ENCODE data around the gene NDUFS6.
A peak's percentile ranks its signal among the peaks of the same experiment; 100 is the strongest.
"Not testable (repeated sequence)": the region's sequence is repeated elsewhere in the genome, so short reads cannot be mapped to it uniquely, and the experiment has no call there.

The NDUFS6 gene

GRCh38 chr5:1797855-1798254, 3.4 kb upstream of the NDUFS6 start (continued):
- TF ChIP-seq, protein P1, sequence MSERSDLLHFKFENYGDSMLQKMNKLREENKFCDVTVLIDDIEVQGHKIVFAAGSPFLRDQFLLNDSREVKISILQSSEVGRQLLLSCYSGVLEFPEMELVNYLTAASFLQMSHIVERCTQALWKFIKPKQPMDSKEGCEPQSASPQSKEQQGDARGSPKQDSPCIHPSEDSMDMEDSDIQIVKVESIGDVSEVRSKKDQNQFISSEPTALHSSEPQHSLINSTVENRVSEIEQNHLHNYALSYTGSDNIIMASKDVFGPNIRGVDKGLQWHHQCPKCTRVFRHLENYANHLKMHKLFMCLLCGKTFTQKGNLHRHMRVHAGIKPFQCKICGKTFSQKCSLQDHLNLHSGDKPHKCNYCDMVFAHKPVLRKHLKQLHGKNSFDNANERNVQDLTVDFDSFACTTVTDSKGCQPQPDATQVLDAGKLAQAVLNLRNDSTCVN (tag by site-specific recombination; optimal IDR thresholded peaks at IDR 0.05): no peak
- TF ChIP-seq ZNF664 (tag by site-specific recombination; IDR thresholded peaks at IDR 0.05) (no peak), ZNF560 (tag by site-specific recombination; IDR thresholded peaks at IDR 0.05; ENCODE audit: borderline replicate concordance) (no peak)

- Histone ChIP-seq H3K27ac (ENCODE audit: extremely low read depth, low read depth, low read length) (peak overlapping the region; percentile 87; the same call in 1 of the 2 replicates), H3K36me3 (ENCODE audit: control insufficient read depth in 2 of 2, insufficient read depth in 1 of 2, low read length in 2 of 2) (peaks cover 15 to 43% of the 10 kb centered on the region in 2 experiments; a peak in 2 of 3 replicates), H3K4me3 (ENCODE audit: low read depth, low read length) (peak overlapping the region; percentile 97)
- ChIA-PET CTCF (interaction anchor here (0.6 to 1.3 kb wide), 4 partner anchors 35 to 285 kb away, joined by 3 to 4 read pairs (median 4); no protein-coding TSS in a partner anchor), POLR2A (interaction anchor here (1.1 to 1.2 kb wide), 3 partner anchors 9 to 10 kb away, joined by 4 to 5 read pairs (median 5); no protein-coding TSS in a partner anchor)
- not testable (repeated sequence) for H3K9me3 ChIP-seq (ENCODE audit: control insufficient read depth, insufficient read depth, low read depth, low read length); H3K4me1 ChIP-seq (ENCODE audit: control insufficient read depth, insufficient read depth, low read length)
Measured at GRCh38 chr5:1798589-1798988, 2.6 kb upstream of the NDUFS6 start.

- Histone ChIP-seq H3K9me3 (ENCODE audit: control insufficient read depth, insufficient read depth, low read depth, low read length) (no peaks in the 10 kb centered on the region), H3K27ac (ENCODE audit: extremely low read depth, low read depth, low read length) (peak overlapping the region; percentile 87), H3K4me1 (ENCODE audit: control insufficient read depth, insufficient read depth, low read length) (peaks cover 4% of the 10 kb centered on the region), H3K4me3 (ENCODE audit: low read depth, low read length) (peak overlapping the region; percentile 97), H3K36me3 (ENCODE audit: control insufficient read depth in 2 of 2, insufficient read depth in 1 of 2, low read length in 2 of 2) (peaks cover 21 to 49% of the 10 kb centered on the region in 2 experiments; a peak in 2 of 3 replicates)
- ChIA-PET CTCF (interaction anchor here (0.9 to 1.3 kb wide), 3 partner anchors 36 to 131 kb away, joined by 3 to 4 read pairs (median 4); no protein-coding TSS in a partner anchor), POLR2A (interaction anchor here (1.1 to 1.2 kb wide), 3 partner anchors 9 to 11 kb away, joined by 4 to 5 read pairs (median 5); no protein-coding TSS in a partner anchor)
- no peak for TF ChIP-seq HOXA7 (CRISPR knock-in tag; IDR thresholded peaks at IDR 0.05; ENCODE audit: borderline replicate concordance)
- no peak for TF ChIP-seq ZNF785 (tag by site-specific recombination; IDR thresholded peaks at IDR 0.05)
- no peak for TF ChIP-seq PATZ1 (tag by site-specific recombination; IDR thresholded peaks at IDR 0.05)
- TF ChIP-seq, protein P2, sequence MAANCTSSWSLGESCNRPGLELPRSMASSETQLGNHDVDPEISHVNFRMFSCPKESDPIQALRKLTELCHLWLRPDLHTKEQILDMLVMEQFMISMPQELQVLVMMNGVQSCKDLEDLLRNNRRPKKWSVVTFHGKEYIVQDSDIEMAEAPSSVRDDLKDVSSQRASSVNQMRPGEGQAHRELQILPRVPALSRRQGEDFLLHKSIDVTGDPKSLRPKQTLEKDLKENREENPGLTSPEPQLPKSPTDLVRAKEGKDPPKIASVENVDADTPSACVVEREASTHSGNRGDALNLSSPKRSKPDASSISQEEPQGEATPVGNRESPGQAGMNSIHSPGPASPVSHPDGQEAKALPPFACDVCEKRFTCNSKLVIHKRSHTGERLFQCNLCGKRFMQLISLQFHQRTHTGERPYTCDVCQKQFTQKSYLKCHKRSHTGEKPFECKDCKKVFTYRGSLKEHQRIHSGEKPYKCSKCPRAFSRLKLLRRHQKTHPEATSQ (tag by site-specific recombination; IDR thresholded peaks at IDR 0.05): peak; percentile 27; the same call in 1 of the 2 replicates
- TF ChIP-seq ZNF132 (tag by site-specific recombination; IDR thresholded peaks at IDR 0.05; ENCODE audit: borderline replicate concordance): no peak
- TF ChIP-seq ZIC2 (tag by site-specific recombination; IDR thresholded peaks at IDR 0.05): no peak
- no peak for TF ChIP-seq ZNF624 (tag by site-specific recombination; IDR thresholded peaks at IDR 0.05)
- TF ChIP-seq SCRT2 (tag by site-specific recombination; IDR thresholded peaks at IDR 0.05): no peak
- TF ChIP-seq, protein P3, sequence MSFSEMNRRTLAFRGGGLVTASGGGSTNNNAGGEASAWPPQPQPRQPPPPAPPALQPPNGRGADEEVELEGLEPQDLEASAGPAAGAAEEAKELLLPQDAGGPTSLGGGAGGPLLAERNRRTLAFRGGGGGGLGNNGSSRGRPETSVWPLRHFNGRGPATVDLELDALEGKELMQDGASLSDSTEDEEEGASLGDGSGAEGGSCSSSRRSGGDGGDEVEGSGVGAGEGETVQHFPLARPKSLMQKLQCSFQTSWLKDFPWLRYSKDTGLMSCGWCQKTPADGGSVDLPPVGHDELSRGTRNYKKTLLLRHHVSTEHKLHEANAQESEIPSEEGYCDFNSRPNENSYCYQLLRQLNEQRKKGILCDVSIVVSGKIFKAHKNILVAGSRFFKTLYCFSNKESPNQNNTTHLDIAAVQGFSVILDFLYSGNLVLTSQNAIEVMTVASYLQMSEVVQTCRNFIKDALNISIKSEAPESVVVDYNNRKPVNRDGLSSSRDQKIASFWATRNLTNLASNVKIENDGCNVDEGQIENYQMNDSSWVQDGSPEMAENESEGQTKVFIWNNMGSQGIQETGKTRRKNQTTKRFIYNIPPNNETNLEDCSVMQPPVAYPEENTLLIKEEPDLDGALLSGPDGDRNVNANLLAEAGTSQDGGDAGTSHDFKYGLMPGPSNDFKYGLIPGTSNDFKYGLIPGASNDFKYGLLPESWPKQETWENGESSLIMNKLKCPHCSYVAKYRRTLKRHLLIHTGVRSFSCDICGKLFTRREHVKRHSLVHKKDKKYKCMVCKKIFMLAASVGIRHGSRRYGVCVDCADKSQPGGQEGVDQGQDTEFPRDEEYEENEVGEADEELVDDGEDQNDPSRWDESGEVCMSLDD (tag by site-specific recombination; IDR thresholded peaks at IDR 0.05): no peak
- 0 out of 2 replicates have a peak, but pooled peaks have one; percentile 20 for TF ChIP-seq ZNF449 (tag by site-specific recombination; IDR thresholded peaks at IDR 0.05)
- TF ChIP-seq SP3 (tag by site-specific recombination; IDR thresholded peaks at IDR 0.05): 0 out of 2 replicates have a peak, but pooled peaks have one; percentile 41
- TF ChIP-seq ZBTB11 (tag by site-specific recombination; conservative IDR thresholded peaks at IDR 0.05; ENCODE audit: low read depth): 0 out of 2 replicates have a peak, but pooled peaks have one; percentile 29
- peak; percentile 24 for TF ChIP-seq ZNF335 (tag by site-specific recombination; conservative IDR thresholded peaks at IDR 0.05)
Measured at GRCh38 chr5:1799110-1799601, 2.1 kb upstream of the NDUFS6 start.
